PC-9 (cell line): ENCODE measurements around the gene DNAH9. TPM values are rescaled to one million over a fixed set of nuclear protein-coding genes. Genes with fewer than 3 reads are reported as not detected.

Experiments
- BruUV-seq: library from RNA; stranded (reverse); fragments of 400-500 nt; replicated peaks from 2 replicates; lab custom pipeline; 2021; lab: Mats Ljungman, UMichigan
- CTCF ChIA-PET: fragments of 300-600 bp; sonication (Branson Sonifier 250); formaldehyde crosslinking; loops from one replicate; lab custom pipeline; 2022; ENCODE audit warnings: antibody characterized with exemption; lab: Charles Lee
- POLR2A ChIA-PET: fragments of 300-600 bp; sonication (Branson Sonifier 250); formaldehyde crosslinking; loops from one replicate; lab custom pipeline; 2022; ENCODE audit warnings: antibody characterized with exemption; ENCODE audit not compliant: unreplicated experiment; lab: Charles Lee
- DNase-seq, 2 experiments: peaks; one replicate each; pipeline versions ENCODE4 v3.0.0 to v3.0.0-alpha.2; 2015 to 2022; ENCODE audit warnings: mixed read lengths in 1 of 2
- H2AFZ ChIP-seq: fragments of 200-600 bp; sonication (generic); 2 replicates; pipeline ENCODE4 v1.8.1; 2017; ENCODE audit warnings: antibody characterized with exemption
- H3F3A ChIP-seq: fragments of 200-600 bp; sonication (generic); 2 replicates; pipeline ENCODE4 v1.8.1; 2017; ENCODE audit warnings: antibody characterized with exemption, mild to moderate bottlenecking, low read depth; ENCODE audit not compliant: insufficient read depth
- H3K27ac ChIP-seq: fragments of 200-600 bp; sonication (generic); 2 replicates; pipeline ENCODE4 v1.6.1; 2016; ENCODE audit warnings: mixed run types
- H3K27me3 ChIP-seq: fragments of 200-600 bp; sonication (generic); 2 replicates; pipeline ENCODE4 v1.6.1; 2016; ENCODE audit warnings: low read depth, mixed run types; ENCODE audit not compliant: insufficient read depth
- H3K36me3 ChIP-seq: fragments of 200-600 bp; sonication (generic); 2 replicates; pipeline ENCODE4 v1.6.1; 2016; ENCODE audit warnings: low read depth, mixed run types
- H3K4me1 ChIP-seq: fragments of 200-600 bp; sonication (generic); replicated peaks from 2 replicates; pipeline ENCODE4 v1.6.1; 2016; ENCODE audit warnings: mixed run types; ENCODE audit not compliant: insufficient read depth
- H3K4me2 ChIP-seq: fragments of 200-600 bp; sonication (generic); 2 replicates; pipeline ENCODE4 v1.6.1; 2017; ENCODE audit warnings: mixed run types
- H3K4me3 ChIP-seq: fragments of 200-600 bp; sonication (generic); 2 replicates; pipeline ENCODE4 v1.6.1; 2016; ENCODE audit warnings: mixed run types
- H3K79me2 ChIP-seq: fragments of 200-600 bp; sonication (generic); 2 replicates; pipeline ENCODE4 v1.6.1; 2017; ENCODE audit warnings: low read depth, mixed run types
- H3K9me2 ChIP-seq: fragments of 200-600 bp; sonication (generic); 2 replicates; pipeline ENCODE4 v1.8.1; 2017; ENCODE audit warnings: mild to moderate bottlenecking; ENCODE audit not compliant: insufficient read depth
- H3K9me3 ChIP-seq: fragments of 200-600 bp; sonication (generic); 2 replicates; pipeline ENCODE4 v1.8.1; 2016; ENCODE audit warnings: low read depth; ENCODE audit not compliant: insufficient read depth
- H4K20me1 ChIP-seq: fragments of 200-600 bp; sonication (generic); 2 replicates; pipeline ENCODE4 v1.8.1; 2017; ENCODE audit not compliant: insufficient read depth
- CTCF ChIP-seq: fragments of 200-600 bp; sonication (generic); conservative IDR thresholded peaks from 2 replicates; pipeline ENCODE4 v1.6.1; 2017; ENCODE audit warnings: mixed run types, antibody characterized with exemption, mild to moderate bottlenecking, moderate library complexity
- EZH2 ChIP-seq: fragments of 200-600 bp; sonication (generic); IDR thresholded peaks from 2 replicates; pipeline ENCODE4 v1.8.0; 2017; ENCODE audit warnings: antibody characterized with exemption, low read depth
- intact Hi-C: fragments of 100-400 bp; cut with micrococcal nuclease; formaldehyde crosslinking; loops from one replicate; pipeline ENCODE4 v1.10.0; 2022; ENCODE audit not compliant: unreplicated experiment
- total RNA-seq: library from RNA; stranded (reverse); gene quantifications from 2 replicates; pipeline ENCODE4 v1.2.3, GENCODE V29; 2021

The DNAH9 gene
- total RNA-seq, 1 experiment from 2014 or later = not detected

GRCh38 chr17:11555530-11555929 is 42.7 kb upstream of the DNAH9 start:
- no peaks in the 10 kb centered on the region for H3K9me2 ChIP-seq
- H4K20me1 ChIP-seq = no peaks in the 10 kb centered on the region
- H3K27ac ChIP-seq = no peak overlapping the region
- TF ChIP-seq EZH2 (no peak), CTCF (no peak)
- H3F3A ChIP-seq = no peaks in the 10 kb centered on the region
- H3K4me3 ChIP-seq = no peak overlapping the region
- no peaks in the 10 kb centered on the region for H3K4me1 ChIP-seq
- H3K9me3 ChIP-seq = no peaks in the 10 kb centered on the region
- DNase-seq = no peak
- ChIA-PET CTCF (no interaction called here), POLR2A (no interaction called here)
- no peaks in the 10 kb centered on the region for H3K36me3 ChIP-seq
- intact Hi-C loops = no loop called here
- no TSS peak for BruUV-seq
- peaks cover 17% of the 10 kb centered on the region; the same call in 1 of the 2 replicates for H3K27me3 ChIP-seq
- no peaks in the 10 kb centered on the region for H3K79me2 ChIP-seq
- no peak overlapping the region for H2AFZ ChIP-seq
- no peak overlapping the region for H3K4me2 ChIP-seq

GRCh38 chr17:11557727-11558452 is 40.4 kb upstream of the DNAH9 start:
- no peaks in the 10 kb centered on the region for H4K20me1 ChIP-seq
- H3K4me2 ChIP-seq = no peak overlapping the region
- H3K36me3 ChIP-seq = no peaks in the 10 kb centered on the region
- no peaks in the 10 kb centered on the region for H3F3A ChIP-seq
- ChIA-PET CTCF (no interaction called here), POLR2A (no interaction called here)
- H3K4me3 ChIP-seq = no peak overlapping the region
- TF ChIP-seq CTCF (no peak), EZH2 (no peak)
- intact Hi-C loops = no loop called here
- no peaks in the 10 kb centered on the region for H3K4me1 ChIP-seq
- no TSS peak for BruUV-seq
- no peak overlapping the region for H2AFZ ChIP-seq
- no peaks in the 10 kb centered on the region for H3K9me2 ChIP-seq
- DNase-seq = no peak
- no peak overlapping the region for H3K27ac ChIP-seq
- peaks cover 17% of the 10 kb centered on the region; the same call in 1 of the 2 replicates for H3K27me3 ChIP-seq
- no peaks in the 10 kb centered on the region for H3K79me2 ChIP-seq
- H3K9me3 ChIP-seq = no peaks in the 10 kb centered on the region

- Histone ChIP-seq H3K4me3 (no peak overlapping the region), H3K27me3 (peaks cover 17% of the 10 kb centered on the region; the same call in 1 of the 2 replicates), H3K9me2 (no peaks in the 10 kb centered on the region), H3K4me2 (no peak overlapping the region), H2AFZ (no peak overlapping the region), H3K27ac (no peak overlapping the region), H3K36me3 (no peaks in the 10 kb centered on the region), H3K79me2 (no peaks in the 10 kb centered on the region), H3K4me1 (no peaks in the 10 kb centered on the region), H4K20me1 (no peaks in the 10 kb centered on the region), H3F3A (no peaks in the 10 kb centered on the region), H3K9me3 (no peaks in the 10 kb centered on the region)
- no peak for TF ChIP-seq EZH2
- no peak for TF ChIP-seq CTCF
- intact Hi-C loops = no loop called here
- ChIA-PET CTCF (no interaction called here), POLR2A (no interaction called here)
- no TSS peak for BruUV-seq
- no peak for DNase-seq
Measured at GRCh38 chr17:11558681-11559234, 39.5 kb upstream of the DNAH9 start.
